Psoas muscle (tissue), 8 donors: ENCODE results near the gene ROBO2. TPM values are rescaled to one million over a fixed set of nuclear protein-coding genes. Genes with fewer than 3 reads are reported as not detected.

Experiments used
- ATAC-seq, 4 donors: fragments of 200-7000 bp; cut with Tn5 transposase; one replicate each; pipeline ENCODE4 v1.9.1; 2020; ENCODE audit warnings: moderate library complexity in 3 of 4, mild to moderate bottlenecking in 2 of 4
- DNase-seq, 2 donors: peaks; one replicate each; pipeline ENCODE4 v3.0.0-alpha.2; 2020
- H3K27ac ChIP-seq: fragments of 200-600 bp; one replicate; pipeline ENCODE4 v1.8.0; 2022
- H3K27me3 ChIP-seq, 3 donors: fragments of 200-600 bp in 1 of 3; one replicate each; pipeline versions ENCODE4 v1.6.1 to v1.8.0; 2013 to 2022; ENCODE audit warnings: low read length in 2 of 3, mild to moderate bottlenecking in 2 of 3, moderate library complexity in 1 of 3; ENCODE audit not compliant: insufficient read depth in 3 of 3
- H3K36me3 ChIP-seq, 2 donors: fragments of 200-600 bp in 1 of 2; one replicate each; pipeline versions ENCODE4 v1.6.1 to v1.8.0; 2013 to 2022; ENCODE audit warnings: low read depth in 1 of 2, mild to moderate bottlenecking in 1 of 2, moderate library complexity in 1 of 2; ENCODE audit not compliant: insufficient read depth in 1 of 2
- H3K4me1 ChIP-seq: fragments of 200-600 bp; one replicate; pipeline ENCODE4 v1.8.0; 2022
- H3K4me3 ChIP-seq: fragments of 200-600 bp; one replicate; pipeline ENCODE4 v1.8.0; 2022; ENCODE audit warnings: mild to moderate bottlenecking
- H3K9me3 ChIP-seq: fragments of 200-600 bp; one replicate; pipeline ENCODE4 v1.8.0; 2022
- WGBS, 3 donors: extraction: QIAGEN DNeasy Blood & Tissue Kit; methylation state at CpG; one replicate each; pipeline versions ENCODE4 v1.1.6 to v1.1.7; 2013; 5-methylcytosine and 5-hydroxymethylcytosine counted together
- intact Hi-C, 2 donors: fragments of 100-400 bp; cut with DNase I; formaldehyde crosslinking; loops; one replicate each; pipeline versions ENCODE4 v1.11.0 to v1.14.2; 2022
- polyA plus RNA-seq, 3 donors: library from polyadenylated mRNA; stranded (reverse); fragments of 200-250 nt; gene quantifications; one replicate each; pipeline ENCODE4 v1.2.3, GENCODE V29; 2013
- total RNA-seq, 4 donors: library from RNA; stranded (reverse); fragmentation: NEBNext Ultra II Directional in 2 of 4; extraction: Animal tissue kit (Norgen Biotek cat#: 25700) in 2 of 4; gene quantifications; one replicate each; pipeline versions ENCODE4 v1.2.1 to v1.2.4, GENCODE V29; 2021 to 2023
- TF ChIP-seq, protein P1 (sequence below): fragments of 200-600 bp; IDR thresholded peaks from one replicate; pipeline ENCODE4 v1.8.0; 2022; ENCODE audit warnings: antibody characterized with exemption
- donor health status: healthy with polysubstance abuse.
- donor health status: DM: no; HTN: no; CAD: no; lungs with moderate emphysema.
- donor health status: Bipolar disorder and iron deficiency.
- donor health status: healthy.
- donor health status: DM: yes; HTN: yes; CAD: no.
- donor health status: DM: no; HTN: no; CAD: no.
- donor health status: DM: no; HTN: no; CAD: no.
- donor health status: DM: yes; HTN: yes; CAD: no.

Gene ROBO2
- total and polyA plus RNA-seq, 7 donors: 0.03 to 0.39 (median 0.09) TPM; not detected in 1

DNA sequence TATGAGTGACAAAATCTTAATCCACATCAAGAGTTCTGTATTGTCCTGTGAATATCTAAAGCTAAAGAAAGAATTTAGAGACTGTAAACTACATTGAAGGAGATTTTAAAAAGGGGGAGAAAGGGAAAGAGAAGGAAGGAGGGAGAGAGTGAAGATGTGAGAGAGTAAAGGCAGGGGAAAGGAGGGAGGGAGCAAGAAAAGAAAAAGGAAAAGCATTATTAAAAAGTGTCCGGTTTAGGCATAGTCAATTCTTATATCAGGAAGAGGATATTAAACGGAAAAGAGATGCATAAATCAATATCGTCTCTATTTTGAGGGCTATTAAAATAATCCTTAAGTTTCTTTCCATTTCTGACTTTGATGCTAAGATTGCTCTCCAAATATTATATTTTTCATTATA lies 332.1 kb downstream of the ROBO2 start:
- intact Hi-C loops: no loop called here
- ATAC-seq (no peak), DNase-seq (no peak)
- no peaks in the 10 kb centered on the region for H3K9me3 ChIP-seq
- no peak overlapping the region for H3K4me3 ChIP-seq
- TF ChIP-seq, protein P1, sequence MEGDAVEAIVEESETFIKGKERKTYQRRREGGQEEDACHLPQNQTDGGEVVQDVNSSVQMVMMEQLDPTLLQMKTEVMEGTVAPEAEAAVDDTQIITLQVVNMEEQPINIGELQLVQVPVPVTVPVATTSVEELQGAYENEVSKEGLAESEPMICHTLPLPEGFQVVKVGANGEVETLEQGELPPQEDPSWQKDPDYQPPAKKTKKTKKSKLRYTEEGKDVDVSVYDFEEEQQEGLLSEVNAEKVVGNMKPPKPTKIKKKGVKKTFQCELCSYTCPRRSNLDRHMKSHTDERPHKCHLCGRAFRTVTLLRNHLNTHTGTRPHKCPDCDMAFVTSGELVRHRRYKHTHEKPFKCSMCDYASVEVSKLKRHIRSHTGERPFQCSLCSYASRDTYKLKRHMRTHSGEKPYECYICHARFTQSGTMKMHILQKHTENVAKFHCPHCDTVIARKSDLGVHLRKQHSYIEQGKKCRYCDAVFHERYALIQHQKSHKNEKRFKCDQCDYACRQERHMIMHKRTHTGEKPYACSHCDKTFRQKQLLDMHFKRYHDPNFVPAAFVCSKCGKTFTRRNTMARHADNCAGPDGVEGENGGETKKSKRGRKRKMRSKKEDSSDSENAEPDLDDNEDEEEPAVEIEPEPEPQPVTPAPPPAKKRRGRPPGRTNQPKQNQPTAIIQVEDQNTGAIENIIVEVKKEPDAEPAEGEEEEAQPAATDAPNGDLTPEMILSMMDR: no peak
- WGBS, 3 donors: 75 to 82% (median 79%) methylated on average over 3 of the region's 3 CpGs
- no peaks in the 10 kb centered on the region for H3K27me3 ChIP-seq
- H3K27ac ChIP-seq: no peak overlapping the region
- H3K36me3 ChIP-seq: no peaks in the 10 kb centered on the region
- no peaks in the 10 kb centered on the region for H3K4me1 ChIP-seq

DNA sequence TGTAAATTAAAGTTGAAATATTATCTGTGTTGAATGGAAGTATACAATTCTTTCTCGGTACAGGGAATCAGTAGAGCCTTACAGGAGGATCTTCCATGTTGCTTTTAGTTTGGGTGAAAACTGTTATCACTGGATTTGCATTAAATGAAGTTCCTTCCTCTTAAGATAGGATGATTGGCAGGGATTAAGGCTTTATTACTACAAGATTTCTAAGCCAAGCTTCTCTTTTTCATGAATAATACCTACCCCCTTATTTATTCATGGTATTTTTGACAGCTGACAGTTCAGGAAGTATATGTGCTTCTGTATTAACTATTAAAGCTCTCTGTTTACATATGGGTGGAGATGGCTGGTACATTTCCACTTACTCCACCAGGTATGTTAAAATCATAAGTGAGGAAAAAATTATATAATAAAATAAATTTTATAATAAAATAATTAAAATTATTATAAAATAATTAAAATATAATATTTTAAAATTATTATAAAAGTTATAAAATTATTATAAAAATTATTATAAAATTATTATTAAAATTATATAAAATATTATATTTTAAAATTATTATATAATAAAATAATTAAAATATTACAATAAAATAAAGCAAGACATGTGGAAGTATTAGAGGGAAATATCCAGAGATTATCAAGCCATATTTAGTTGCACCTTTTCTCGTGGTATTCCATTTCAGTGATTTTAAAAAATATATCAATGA lies 332.9 kb downstream of the ROBO2 start:
- H3K9me3 ChIP-seq: no peaks in the 10 kb centered on the region
- H3K4me3 ChIP-seq: no peak overlapping the region
- no peaks in the 10 kb centered on the region for H3K4me1 ChIP-seq
- 85 to 91% (median 86%) methylated on average over 2 of the region's 2 CpGs for WGBS, 3 donors
- TF ChIP-seq, protein P1: no peak
- no peak overlapping the region for H3K27ac ChIP-seq
- H3K36me3 ChIP-seq: no peaks in the 10 kb centered on the region
- no peaks in the 10 kb centered on the region for H3K27me3 ChIP-seq
- intact Hi-C loops: no loop called here
- ATAC-seq (no peak), DNase-seq (no peak)

DNA sequence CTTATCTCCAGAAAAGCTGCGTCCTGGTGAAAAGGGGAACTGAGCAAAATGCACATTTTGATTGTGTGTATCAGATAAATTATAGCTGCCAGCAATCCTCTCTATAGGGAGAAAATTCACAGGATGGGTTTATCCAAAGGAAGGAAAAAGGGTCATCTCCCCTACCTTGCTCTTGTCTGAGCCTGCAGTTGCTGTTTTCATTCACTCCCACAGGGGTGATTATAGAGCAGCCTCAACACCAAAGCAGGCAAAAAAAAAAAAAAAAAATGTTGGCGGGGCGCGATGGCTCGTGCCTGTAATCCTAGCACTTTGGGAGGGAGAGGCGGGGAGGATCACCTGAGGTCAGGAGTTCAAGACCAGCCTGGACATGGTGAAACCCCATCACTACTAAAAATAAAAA lies 333.7 kb downstream of the ROBO2 start:
- H3K27me3 ChIP-seq: no peaks in the 10 kb centered on the region
- no peak for ATAC-seq
- DNase-seq: no peak
- no peak overlapping the region for H3K27ac ChIP-seq
- TF ChIP-seq, protein P1: no peak
- no peaks in the 10 kb centered on the region for H3K4me1 ChIP-seq
- H3K4me3 ChIP-seq: no peak overlapping the region
- H3K9me3 ChIP-seq: no peaks in the 10 kb centered on the region
- intact Hi-C loops: no loop called here
- 78 to 80% (median 80%) methylated on average over 3 to 6 of the region's 6 CpGs for WGBS, 3 donors
- no peaks in the 10 kb centered on the region for H3K36me3 ChIP-seq

DNA sequence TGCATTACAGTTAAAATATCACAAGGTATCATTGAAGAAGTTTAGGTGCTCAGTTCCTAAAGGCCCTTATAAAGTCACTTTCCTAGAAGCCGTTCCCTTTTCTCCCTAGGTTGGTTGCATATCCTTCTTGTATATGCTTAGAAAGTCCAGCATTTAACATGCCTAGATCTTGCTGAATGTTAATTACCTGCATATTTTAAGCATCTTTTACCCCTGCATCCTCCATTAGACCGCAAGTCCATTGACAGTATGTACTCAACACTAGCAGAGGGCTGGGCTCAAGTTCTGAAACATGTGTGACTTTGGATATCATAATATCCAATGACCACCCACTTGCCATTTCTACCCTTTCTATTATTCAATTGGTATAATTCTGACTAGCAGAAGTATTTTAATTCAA lies 336.6 kb downstream of the ROBO2 start:
- WGBS, 3 donors: 97 to 100% (median 98%) methylated on average over 2 of the region's 2 CpGs
- H3K9me3 ChIP-seq: no peaks in the 10 kb centered on the region

More for the DNA sequence above, 336.6 kb downstream of the ROBO2 start:
- DNase-seq (no peak), ATAC-seq (no peak)
- TF ChIP-seq, protein P1: no peak
- H3K4me3 ChIP-seq: no peak overlapping the region
- intact Hi-C loops: no loop called here
- H3K4me1 ChIP-seq: no peaks in the 10 kb centered on the region
- no peaks in the 10 kb centered on the region for H3K27me3 ChIP-seq
- no peak overlapping the region for H3K27ac ChIP-seq
- H3K36me3 ChIP-seq: no peaks in the 10 kb centered on the region
